Mesodermal cell (in vitro differentiated cells): Measurements from ENCODE around the gene SLCO3A1.

ENCODE experiments used
- H3K27ac ChIP-seq: 2 replicates; pipeline ENCODE4 v1.7.0; 2013; ENCODE audit warnings: mild to moderate bottlenecking, low read depth, low read length, moderate library complexity; ENCODE audit not compliant: severe bottlenecking
- H3K36me3 ChIP-seq: 2 replicates; pipeline ENCODE4 v1.7.1; 2013; ENCODE audit warnings: mild to moderate bottlenecking, low read length, moderate library complexity; ENCODE audit not compliant: control insufficient read depth, insufficient read depth
- H3K4me1 ChIP-seq: one replicate; pipeline ENCODE4 v1.7.1; 2013; ENCODE audit warnings: mild to moderate bottlenecking, low read length; ENCODE audit not compliant: insufficient read depth, control insufficient read depth, poor library complexity, severe bottlenecking
- H3K4me3 ChIP-seq: 2 replicates; pipeline ENCODE4 v1.7.0; 2013; ENCODE audit warnings: low read length, control low read depth, mild to moderate bottlenecking; ENCODE audit not compliant: insufficient read depth, poor library complexity, severe bottlenecking; ENCODE audit errors: extremely low read depth
- H3K9me3 ChIP-seq: 2 replicates; pipeline ENCODE4 v1.7.1; 2013; ENCODE audit warnings: mild to moderate bottlenecking, low read length, moderate library complexity; ENCODE audit not compliant: control insufficient read depth
- WGBS, 2 experiments: methylation state at CpG; one replicate each; pipeline ENCODE4 v1.1.5; 2013; ENCODE audit warnings: missing lambda C conversion rate in 2 of 2; ENCODE audit not compliant: insufficient coverage in 2 of 2; 5-methylcytosine and 5-hydroxymethylcytosine counted together

The SLCO3A1 gene

DNA sequence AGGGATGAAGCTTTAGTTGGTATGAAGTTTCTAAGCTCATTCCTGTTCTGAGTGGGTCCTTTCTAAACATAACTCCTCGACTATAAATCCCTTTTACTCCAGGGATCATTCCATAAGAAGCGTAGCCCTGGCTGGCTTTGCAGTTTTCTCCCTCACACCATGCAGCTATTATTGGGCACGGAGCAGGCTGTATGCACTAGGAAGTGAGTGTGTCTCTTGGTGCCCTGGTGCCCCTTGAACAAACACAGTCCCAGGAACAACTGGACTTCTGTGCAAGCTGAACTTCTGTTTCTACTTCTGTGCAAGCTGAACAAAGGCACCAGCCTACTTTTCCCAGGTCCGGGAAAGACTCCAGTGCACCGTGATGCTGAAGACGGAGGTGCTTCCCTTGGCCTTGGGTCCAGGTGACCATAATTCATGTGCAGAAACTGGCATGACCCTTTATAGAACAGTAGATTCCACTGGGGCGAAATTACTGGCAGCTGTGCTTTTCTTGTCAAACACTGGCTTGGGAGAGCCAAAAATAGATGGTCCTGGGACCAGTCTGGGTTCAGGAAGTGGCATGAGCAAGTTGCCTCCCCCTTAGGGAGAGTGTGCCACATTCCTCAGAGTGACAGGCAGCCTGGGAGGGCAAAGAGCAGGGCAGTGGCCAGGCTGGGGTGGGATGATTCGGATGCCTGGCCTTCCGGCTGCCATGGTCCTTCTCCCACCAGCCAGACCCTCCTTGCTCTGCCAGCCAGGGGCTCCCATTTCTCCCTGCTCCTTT, 127.2 kb downstream of the SLCO3A1 start:
- 82 to 98% methylated on average over 6 to 7 of the region's 9 CpGs for WGBS, 2 experiments
- H3K9me3 ChIP-seq, result no peaks in the 10 kb centered on the region
- no peaks in the 10 kb centered on the region for H3K36me3 ChIP-seq
- H3K27ac ChIP-seq, result no peak overlapping the region
- H3K4me1 ChIP-seq, result no peaks in the 10 kb centered on the region
- no peak overlapping the region for H3K4me3 ChIP-seq

DNA sequence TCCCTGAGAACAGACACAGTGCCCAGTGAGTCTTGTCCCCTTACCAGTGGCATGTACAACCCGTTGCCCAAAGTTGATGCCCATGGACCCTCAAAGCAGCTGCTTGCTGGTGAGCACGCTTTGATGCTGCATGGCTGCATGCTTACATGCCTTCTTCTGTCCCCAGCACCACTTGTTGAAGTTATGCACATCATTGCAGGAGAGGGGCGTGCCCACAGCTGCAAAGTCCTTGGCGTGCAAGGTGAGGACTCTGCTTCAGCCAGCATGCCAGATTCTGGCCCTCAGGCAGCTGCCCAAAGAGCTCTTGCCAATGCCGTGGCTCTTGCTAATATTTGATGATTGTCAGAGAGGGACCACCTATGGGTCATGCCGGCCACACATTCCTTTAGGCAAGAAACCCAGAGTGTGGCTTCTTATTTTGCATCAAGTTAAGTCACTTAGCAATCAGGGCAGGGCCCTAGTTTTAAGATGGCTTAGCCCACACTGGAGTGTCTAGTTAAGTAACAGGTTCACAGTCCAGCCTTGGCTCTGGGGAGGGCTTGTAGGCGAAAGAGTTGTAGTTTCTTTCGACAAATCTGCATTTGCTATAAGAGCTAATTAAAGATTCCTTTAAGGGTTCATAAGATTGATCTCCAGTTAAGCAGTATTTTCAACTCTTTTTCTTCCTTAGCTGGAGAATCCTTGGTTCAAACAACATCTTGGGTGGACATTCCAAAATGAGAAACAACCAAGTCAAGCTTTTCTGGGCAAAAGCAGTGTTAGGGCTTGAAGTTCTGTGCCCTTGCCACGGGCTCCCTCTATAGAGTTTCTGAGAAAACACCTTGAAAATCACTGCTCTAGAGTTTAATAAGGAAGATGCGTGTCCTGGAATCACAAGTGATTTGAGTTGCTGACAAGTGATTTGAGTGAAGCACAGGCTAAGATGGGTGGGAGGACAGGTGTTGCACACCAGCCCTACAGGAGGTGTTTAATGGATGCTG, 128.6 kb downstream of the SLCO3A1 start:
- Histone ChIP-seq H3K9me3 (no peaks in the 10 kb centered on the region), H3K4me1 (no peaks in the 10 kb centered on the region), H3K27ac (no peak overlapping the region), H3K36me3 (no peaks in the 10 kb centered on the region), H3K4me3 (no peak overlapping the region)
- WGBS, 2 experiments, result 83 to 86% methylated on average over 9 to 10 of the region's 10 CpGs

GRCh38 chr15:91983729-91984340, 130.3 kb downstream of the SLCO3A1 start:
- Histone ChIP-seq H3K9me3 (no peaks in the 10 kb centered on the region), H3K4me1 (no peaks in the 10 kb centered on the region), H3K36me3 (no peaks in the 10 kb centered on the region), H3K27ac (no peak overlapping the region), H3K4me3 (no peak overlapping the region)
- WGBS, 2 experiments, result 85 to 88% methylated on average over 2 of the region's 7 CpGs

GRCh38 chr15:91985297-91985696, 131.8 kb downstream of the SLCO3A1 start:
- Histone ChIP-seq H3K27ac (no peak overlapping the region), H3K4me3 (no peak overlapping the region), H3K4me1 (no peaks in the 10 kb centered on the region), H3K36me3 (no peaks in the 10 kb centered on the region), H3K9me3 (no peaks in the 10 kb centered on the region)
- WGBS, 2 experiments, result 97 to 98% methylated on average over 6 to 7 of the region's 7 CpGs

DNA sequence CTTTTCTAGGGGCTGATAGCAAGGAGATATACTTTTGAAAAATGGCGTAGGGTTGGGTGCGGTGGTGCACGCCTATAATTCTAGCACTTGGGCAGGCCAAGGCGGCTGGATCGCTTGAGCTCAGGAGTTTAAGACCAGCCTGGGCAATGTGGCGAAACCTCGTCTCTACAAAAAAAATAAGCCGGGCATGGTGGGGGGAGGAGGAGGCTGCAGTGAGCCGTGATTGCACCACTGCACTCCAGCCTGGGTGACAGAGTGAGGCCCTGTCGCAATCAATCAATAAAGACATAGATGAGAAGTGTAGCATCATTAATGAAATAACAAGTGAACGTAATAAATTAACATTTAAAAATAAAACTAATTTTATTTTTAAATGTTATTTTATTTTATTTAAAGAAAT, 134.6 kb downstream of the SLCO3A1 start:
- Histone ChIP-seq H3K4me1 (no peaks in the 10 kb centered on the region), H3K9me3 (no peaks in the 10 kb centered on the region), H3K36me3 (no peaks in the 10 kb centered on the region), H3K4me3 (no peak overlapping the region), H3K27ac (no peak overlapping the region)
- 98 to 100% methylated on average over 2 to 8 of the region's 11 CpGs for WGBS, 2 experiments

GRCh38 chr15:91988655-91989054, 135.1 kb downstream of the SLCO3A1 start:
- Histone ChIP-seq H3K4me1 (no peaks in the 10 kb centered on the region), H3K9me3 (no peaks in the 10 kb centered on the region), H3K36me3 (no peaks in the 10 kb centered on the region), H3K27ac (no peak overlapping the region), H3K4me3 (no peak overlapping the region)
- 84 to 92% methylated on average over 2 to 3 of the region's 3 CpGs for WGBS, 2 experiments

GRCh38 chr15:91989821-91990220, 136.3 kb downstream of the SLCO3A1 start:
- no peaks in the 10 kb centered on the region for H3K36me3 ChIP-seq
- no peaks in the 10 kb centered on the region for H3K4me1 ChIP-seq
- no peaks in the 10 kb centered on the region for H3K9me3 ChIP-seq
- H3K27ac ChIP-seq, result no peak overlapping the region
- H3K4me3 ChIP-seq, result no peak overlapping the region
- 100% methylated on average over 1 to 2 of the region's 4 CpGs for WGBS, 2 experiments

- H3K9me3 ChIP-seq, result no peaks in the 10 kb centered on the region
- H3K4me3 ChIP-seq, result no peak overlapping the region
- WGBS, 2 experiments, result 100% methylated on average over 1 of the region's 3 CpGs; no CpG with 5 or more reads in 1 of the 2 experiments
- H3K36me3 ChIP-seq, result no peaks in the 10 kb centered on the region
- no peak overlapping the region for H3K27ac ChIP-seq
- H3K4me1 ChIP-seq, result no peaks in the 10 kb centered on the region
Measured at GRCh38 chr15:91992945-91993344, 139.4 kb downstream of the SLCO3A1 start.

- no peaks in the 10 kb centered on the region for H3K36me3 ChIP-seq
- no peak overlapping the region for H3K27ac ChIP-seq
- WGBS, 2 experiments, result 100% methylated on average over 1 of the region's 3 CpGs
- H3K4me1 ChIP-seq, result no peaks in the 10 kb centered on the region
- H3K9me3 ChIP-seq, result no peaks in the 10 kb centered on the region
- H3K4me3 ChIP-seq, result no peak overlapping the region
Measured at GRCh38 chr15:91995146-91995545, 141.6 kb downstream of the SLCO3A1 start.

DNA sequence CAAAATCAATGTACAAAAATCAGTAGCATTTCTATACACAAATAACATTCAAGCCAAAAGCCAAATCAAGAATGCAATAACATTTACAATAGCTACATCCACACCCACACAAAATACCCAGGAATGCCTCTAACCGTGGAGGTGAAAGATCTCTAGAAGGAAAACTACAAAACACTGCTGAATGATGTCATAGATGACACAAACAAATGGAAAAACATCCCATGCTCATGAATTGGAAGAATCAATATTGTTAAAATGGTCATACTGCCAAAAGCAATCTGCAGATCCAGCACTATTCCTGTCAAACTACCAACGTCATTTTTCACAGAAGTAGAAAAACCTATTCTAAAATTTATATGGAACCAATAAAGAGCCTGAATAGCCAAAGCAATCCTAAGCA, 143.7 kb downstream of the SLCO3A1 start:
- H3K4me3 ChIP-seq, result no peak overlapping the region
- 83% methylated on average over 1 of the region's 2 CpGs; no CpG with 5 or more reads in 1 of the 2 experiments for WGBS, 2 experiments
- H3K4me1 ChIP-seq, result no peaks in the 10 kb centered on the region
- H3K27ac ChIP-seq, result no peak overlapping the region
- H3K9me3 ChIP-seq, result no peaks in the 10 kb centered on the region
- H3K36me3 ChIP-seq, result no peaks in the 10 kb centered on the region
